OCI-LY1 (cell line): ENCODE data around the gene THUMPD2.

Experiments
- EZH2 ChIP-seq: fragments of 200-600 bp; sonication (generic), shearing (Covaris generic); IDR thresholded peaks from 2 replicates; pipeline ENCODE4 v1.8.0; 2017; ENCODE audit warnings: borderline replicate concordance, mixed run types, mild to moderate bottlenecking, antibody characterized with exemption, low read length, moderate library complexity, mixed read lengths
- TF ChIP-seq, protein P1 (sequence below): fragments of 200-600 bp; sonication (generic), shearing (Covaris generic); IDR thresholded peaks from 2 replicates; pipeline ENCODE4 v1.5.1; 2017; ENCODE audit warnings: mild to moderate bottlenecking, antibody characterized with exemption, low read length, moderate library complexity, mixed read lengths

DNA sequence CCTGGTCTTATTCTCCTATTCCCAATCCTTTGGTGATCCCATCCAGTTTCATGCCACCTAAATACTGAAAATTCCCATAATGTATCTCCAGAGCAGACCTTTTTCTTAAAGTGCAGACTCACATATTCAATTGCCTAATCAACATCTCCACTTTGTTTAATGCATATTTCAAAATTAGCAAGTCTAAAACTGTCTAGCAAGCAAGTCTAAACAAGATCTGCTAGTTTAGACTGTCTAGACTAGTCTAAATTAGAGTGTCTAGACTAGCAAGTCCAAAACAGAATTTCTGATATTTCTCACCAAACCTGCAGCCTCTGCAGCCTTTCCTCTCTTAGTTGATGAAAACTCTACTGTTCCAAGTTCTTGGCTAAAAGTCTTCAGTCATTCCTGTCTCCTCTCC is 44.6 kb downstream of the THUMPD2 start:
- TF ChIP-seq, protein P1, sequence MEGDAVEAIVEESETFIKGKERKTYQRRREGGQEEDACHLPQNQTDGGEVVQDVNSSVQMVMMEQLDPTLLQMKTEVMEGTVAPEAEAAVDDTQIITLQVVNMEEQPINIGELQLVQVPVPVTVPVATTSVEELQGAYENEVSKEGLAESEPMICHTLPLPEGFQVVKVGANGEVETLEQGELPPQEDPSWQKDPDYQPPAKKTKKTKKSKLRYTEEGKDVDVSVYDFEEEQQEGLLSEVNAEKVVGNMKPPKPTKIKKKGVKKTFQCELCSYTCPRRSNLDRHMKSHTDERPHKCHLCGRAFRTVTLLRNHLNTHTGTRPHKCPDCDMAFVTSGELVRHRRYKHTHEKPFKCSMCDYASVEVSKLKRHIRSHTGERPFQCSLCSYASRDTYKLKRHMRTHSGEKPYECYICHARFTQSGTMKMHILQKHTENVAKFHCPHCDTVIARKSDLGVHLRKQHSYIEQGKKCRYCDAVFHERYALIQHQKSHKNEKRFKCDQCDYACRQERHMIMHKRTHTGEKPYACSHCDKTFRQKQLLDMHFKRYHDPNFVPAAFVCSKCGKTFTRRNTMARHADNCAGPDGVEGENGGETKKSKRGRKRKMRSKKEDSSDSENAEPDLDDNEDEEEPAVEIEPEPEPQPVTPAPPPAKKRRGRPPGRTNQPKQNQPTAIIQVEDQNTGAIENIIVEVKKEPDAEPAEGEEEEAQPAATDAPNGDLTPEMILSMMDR, result no peak
- TF ChIP-seq EZH2, result no peak
